Common myeloid progenitor, CD34-positive (primary cell): ENCODE data around the gene GABRB3.

Experiments
- CTCF ChIA-PET: fragments of 350-600 bp; sonication (Branson Sonifier 250); formaldehyde crosslinking; loops from one replicate; lab custom pipeline; 2021; ENCODE audit warnings: antibody characterized with exemption; lab: Charles Lee
- POLR2A ChIA-PET: fragments of 350-600 bp; sonication (Branson Sonifier 250); formaldehyde crosslinking; loops from one replicate; lab custom pipeline; 2021; ENCODE audit warnings: antibody characterized with exemption; lab: Charles Lee
- DNase-seq, 3 donors: peaks; one replicate each; pipeline versions ENCODE4 v3.0.0 to v3.0.0-alpha.2; 2013
- H3K27ac ChIP-seq, 2 experiments: 1 replicate in 1 of 2; 2 replicates in 1 of 2; pipeline ENCODE4 v1.7.0; 2013; ENCODE audit warnings: inconsistent platforms in 2 of 2, low read length in 2 of 2, mild to moderate bottlenecking in 2 of 2, low read depth in 1 of 2, moderate library complexity in 1 of 2; ENCODE audit not compliant: severe bottlenecking in 2 of 2, insufficient read depth in 1 of 2, poor library complexity in 1 of 2
- H3K27me3 ChIP-seq, 5 experiments: replicated peaks in 2 of 5; 1 replicate in 3 of 5; 2 replicates in 2 of 5; pipeline versions ENCODE4 v1.6.1 to v1.7.0; 2013; ENCODE audit warnings: low read length in 4 of 5, mild to moderate bottlenecking in 2 of 5, moderate library complexity in 2 of 5, inconsistent platforms in 1 of 5; ENCODE audit not compliant: insufficient read depth in 5 of 5, control insufficient read depth in 4 of 5
- H3K36me3 ChIP-seq, 4 experiments: 1 replicate in 2 of 4; 2 replicates in 2 of 4; pipeline versions ENCODE4 v1.6.1 to v1.7.0; 2013; ENCODE audit warnings: low read length in 3 of 4, control low read depth in 1 of 4, mild to moderate bottlenecking in 1 of 4; ENCODE audit not compliant: control insufficient read depth in 4 of 4, insufficient read depth in 4 of 4
- H3K4me1 ChIP-seq, 4 experiments: 1 replicate in 3 of 4; 2 replicates in 1 of 4; pipeline versions ENCODE4 v1.6.1 to v1.7.1; 2013; ENCODE audit warnings: low read length in 3 of 4, mild to moderate bottlenecking in 3 of 4, control low read depth in 1 of 4, inconsistent platforms in 1 of 4, moderate library complexity in 1 of 4; ENCODE audit not compliant: control insufficient read depth in 4 of 4, insufficient read depth in 4 of 4; ENCODE audit errors: control extremely low read depth in 1 of 4
- H3K4me3 ChIP-seq, 7 experiments: 1 replicate in 4 of 7; 2 replicates in 3 of 7; pipeline versions ENCODE4 v1.5.1 to v1.7.0; 2013; ENCODE audit warnings: mild to moderate bottlenecking in 7 of 7, low read length in 6 of 7, moderate library complexity in 6 of 7, inconsistent platforms in 2 of 7, low read depth in 2 of 7, control low read depth in 1 of 7; ENCODE audit not compliant: insufficient read depth in 4 of 7, control insufficient read depth in 1 of 7; ENCODE audit errors: extremely low read depth in 1 of 7
- H3K9me3 ChIP-seq, 5 experiments: 1 replicate in 4 of 5; 2 replicates in 1 of 5; pipeline versions ENCODE4 v1.6.1 to v1.7.1; 2013; ENCODE audit warnings: low read length in 4 of 5, mild to moderate bottlenecking in 2 of 5, inconsistent platforms in 1 of 5, low read depth in 1 of 5, moderate library complexity in 1 of 5; ENCODE audit not compliant: control insufficient read depth in 4 of 5, insufficient read depth in 2 of 5; ENCODE audit errors: control extremely low read depth in 1 of 5
- WGBS: methylation state at CpG from one replicate; pipeline ENCODE4 v1.1.5; 2013; ENCODE audit not compliant: insufficient coverage; 5-methylcytosine and 5-hydroxymethylcytosine counted together

Gene GABRB3

GRCh38 chr15:26736502-26737248 is 36.2 kb downstream of the GABRB3 start:
- ChIA-PET POLR2A (no interaction called here), CTCF (no interaction called here)
- Histone ChIP-seq H3K27ac (no peak overlapping the region), H3K9me3 (peaks cover 0 to 4% (median 0%) of the 10 kb centered on the region in 5 experiments), H3K4me3 (no peak overlapping the region), H3K4me1 (no peaks in the 10 kb centered on the region), H3K36me3 (no peaks in the 10 kb centered on the region), H3K27me3 (no peaks in the 10 kb centered on the region)
- 68% methylated on average over 11 of the region's 11 CpGs for WGBS
- no peak for DNase-seq

GRCh38 chr15:26731965-26732364 is 40.9 kb downstream of the GABRB3 start:
- ChIA-PET POLR2A (no interaction called here), CTCF (no interaction called here)
- DNase-seq = no peak
- H3K27ac ChIP-seq = no peak overlapping the region
- no peaks in the 10 kb centered on the region for H3K27me3 ChIP-seq
- WGBS = 98% methylated on average over 4 of the region's 5 CpGs
- no peak overlapping the region for H3K4me3 ChIP-seq
- peaks cover 0 to 4% (median 0%) of the 10 kb centered on the region in 5 experiments for H3K9me3 ChIP-seq
- no peaks in the 10 kb centered on the region for H3K4me1 ChIP-seq
- H3K36me3 ChIP-seq = no peaks in the 10 kb centered on the region

GRCh38 chr15:26729581-26729980 is 43.3 kb downstream of the GABRB3 start:
- no peak for DNase-seq
- no peaks in the 10 kb centered on the region for H3K4me1 ChIP-seq
- no peaks in the 10 kb centered on the region for H3K27me3 ChIP-seq
- ChIA-PET CTCF (no interaction called here), POLR2A (no interaction called here)
- no peaks in the 10 kb centered on the region for H3K36me3 ChIP-seq
- no peak overlapping the region for H3K4me3 ChIP-seq
- no peak overlapping the region for H3K27ac ChIP-seq
- peaks cover 0 to 4% (median 0%) of the 10 kb centered on the region in 5 experiments for H3K9me3 ChIP-seq

GRCh38 chr15:26729030-26729429 is 43.8 kb downstream of the GABRB3 start:
- ChIA-PET CTCF (no interaction called here), POLR2A (no interaction called here)
- H3K27me3 ChIP-seq = no peaks in the 10 kb centered on the region
- H3K4me1 ChIP-seq = no peaks in the 10 kb centered on the region
- no peak overlapping the region for H3K4me3 ChIP-seq
- no peaks in the 10 kb centered on the region for H3K9me3 ChIP-seq
- 83% methylated on average over 4 of the region's 5 CpGs for WGBS
- H3K27ac ChIP-seq = no peak overlapping the region
- H3K36me3 ChIP-seq = no peaks in the 10 kb centered on the region
- no peak for DNase-seq

GRCh38 chr15:26724381-26725150 is 48.3 kb downstream of the GABRB3 start:
- no peak for DNase-seq
- no peaks in the 10 kb centered on the region for H3K4me1 ChIP-seq
- WGBS = 100% methylated on average over 2 of the region's 2 CpGs
- no peaks in the 10 kb centered on the region for H3K9me3 ChIP-seq
- POLR2A ChIA-PET = no interaction called here
- CTCF ChIA-PET = no interaction called here
- H3K4me3 ChIP-seq = no peak overlapping the region
- no peak overlapping the region for H3K27ac ChIP-seq
- H3K36me3 ChIP-seq = no peaks in the 10 kb centered on the region
- peaks cover 0 to 3% (median 0%) of the 10 kb centered on the region in 5 experiments for H3K27me3 ChIP-seq

- Histone ChIP-seq H3K27ac (no peak overlapping the region), H3K36me3 (no peaks in the 10 kb centered on the region), H3K4me3 (no peak overlapping the region), H3K4me1 (no peaks in the 10 kb centered on the region), H3K9me3 (peaks cover 0 to 2% (median 0%) of the 10 kb centered on the region in 5 experiments), H3K27me3 (peaks cover 0 to 3% (median 0%) of the 10 kb centered on the region in 5 experiments)
- CTCF ChIA-PET = no interaction called here
- DNase-seq = no peak
- 51% methylated on average over 4 of the region's 5 CpGs for WGBS
- POLR2A ChIA-PET = no interaction called here
Observed at GRCh38 chr15:26722621-26723160, 50.2 kb downstream of the GABRB3 start.
